Activated CD4-positive, alpha-beta T cell treated with anti-CD3 and anti-CD28 coated beads, Interleukin-2, amount 50 U/mL, for 48 hours (primary cell): Measurements from ENCODE around the gene COL21A1.

Experiments
- DNase-seq, 2 experiments: peaks; one replicate each; pipeline ENCODE4 v3.0.0-alpha.2; 2020

Gene COL21A1

DNA sequence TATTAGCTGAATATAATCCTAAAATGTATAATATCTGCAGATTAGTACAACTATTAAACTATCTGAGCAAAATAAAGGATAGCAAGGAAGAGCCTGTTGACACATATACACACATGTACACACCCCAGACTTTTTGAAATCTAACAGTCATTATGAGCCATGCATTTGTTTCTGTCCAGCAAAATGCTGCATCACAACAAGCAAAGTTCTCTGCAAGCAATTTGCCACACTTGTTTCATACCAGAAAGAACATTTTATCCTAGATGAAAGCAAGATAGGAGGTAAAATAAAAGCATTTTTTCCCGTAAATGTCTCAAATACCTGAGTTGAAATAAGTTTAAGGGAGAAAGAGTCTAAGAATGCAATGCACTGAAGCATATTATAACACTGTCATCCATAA is 145.2 kb downstream of the COL21A1 start:
- no peak for DNase-seq

DNA sequence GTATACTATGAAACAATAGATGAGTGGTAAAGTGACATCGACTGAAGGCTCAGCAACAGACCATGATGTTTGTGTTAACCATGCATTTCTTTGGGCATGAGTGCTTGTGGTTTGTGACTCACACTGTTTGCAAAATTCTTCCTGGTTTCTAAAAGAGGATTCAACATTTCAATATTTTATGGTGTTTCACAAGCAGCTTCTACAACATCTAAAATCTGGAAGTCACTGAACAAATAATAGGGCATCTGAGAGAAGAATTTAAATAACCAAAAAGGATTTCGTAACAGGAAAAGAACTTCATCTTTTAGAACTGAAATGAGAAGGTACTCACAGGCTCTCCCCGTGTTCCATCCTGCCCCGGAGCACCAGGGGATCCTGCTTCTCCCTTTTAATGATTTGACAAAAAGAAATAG is 146.2 kb downstream of the COL21A1 start:
- no peak for DNase-seq

DNA sequence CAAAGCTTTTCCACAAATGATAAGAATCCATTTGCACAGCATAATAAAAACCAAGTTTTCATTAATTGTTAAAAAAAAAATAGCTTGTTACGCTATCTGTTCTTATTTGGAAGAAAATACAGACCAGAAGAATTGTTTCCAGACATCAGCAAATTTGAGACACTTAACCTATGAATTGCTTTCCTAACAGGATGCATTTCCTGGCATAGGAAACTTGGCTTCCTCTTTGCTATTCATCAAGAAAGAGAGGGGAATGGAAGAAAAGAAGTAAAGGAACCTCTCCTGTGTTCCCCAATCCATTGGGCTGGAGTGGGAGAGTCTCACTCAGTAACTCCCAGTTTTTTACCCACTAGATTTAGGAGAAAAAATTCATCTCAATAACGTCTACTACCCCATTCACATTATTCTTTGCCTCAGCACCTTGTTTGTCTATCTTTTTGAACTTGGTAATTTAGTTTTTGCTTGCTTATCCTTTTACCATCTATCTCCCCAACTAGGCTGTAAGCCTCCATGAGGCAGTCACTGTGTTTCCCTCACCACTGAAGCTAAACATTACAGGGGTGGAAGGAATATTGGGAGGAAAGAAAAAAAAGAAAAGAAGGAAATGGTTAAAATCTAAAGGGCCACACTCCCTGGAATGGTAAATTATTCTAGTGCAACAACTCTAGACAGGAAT is 150.3 kb downstream of the COL21A1 start:
- DNase-seq = no peak

DNA sequence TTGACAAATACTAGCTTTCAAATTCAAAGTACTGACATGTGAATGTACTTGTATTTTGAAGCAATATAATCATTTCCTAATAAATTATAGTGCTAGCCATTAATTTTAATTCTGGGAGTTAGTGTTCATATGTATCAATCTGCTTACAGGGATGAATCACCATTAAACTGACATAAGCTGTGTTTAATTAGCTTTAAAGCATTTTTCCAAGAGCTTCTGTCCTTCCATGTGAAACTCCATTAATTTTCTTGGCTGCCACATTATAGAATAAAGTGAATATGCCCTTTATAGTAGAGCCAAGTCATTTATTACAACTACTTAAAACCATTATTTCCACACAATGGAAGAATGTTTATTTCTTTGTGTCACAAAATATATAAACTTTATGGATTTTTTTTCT is 150.8 kb downstream of the COL21A1 start:
- DNase-seq = no peak

DNA sequence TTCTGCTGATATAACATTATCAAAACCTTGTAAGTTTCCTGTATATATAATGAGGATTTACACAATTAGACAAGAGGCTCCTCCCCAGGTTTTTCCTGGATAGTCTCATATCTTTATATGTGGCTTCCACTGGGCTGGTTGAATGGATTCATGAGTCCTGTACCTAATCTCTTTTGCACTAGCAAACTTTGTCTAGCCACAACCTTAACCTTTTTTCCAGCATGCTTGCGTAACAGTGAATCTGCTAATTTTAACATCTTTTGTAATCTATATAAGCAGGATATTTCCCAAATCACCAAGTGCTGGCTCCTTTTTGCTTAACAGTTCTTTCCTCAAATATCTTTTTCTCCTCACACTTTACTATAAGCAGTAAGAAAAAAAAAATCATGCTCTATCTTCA is 153.6 kb downstream of the COL21A1 start:
- DNase-seq = no peak

DNA sequence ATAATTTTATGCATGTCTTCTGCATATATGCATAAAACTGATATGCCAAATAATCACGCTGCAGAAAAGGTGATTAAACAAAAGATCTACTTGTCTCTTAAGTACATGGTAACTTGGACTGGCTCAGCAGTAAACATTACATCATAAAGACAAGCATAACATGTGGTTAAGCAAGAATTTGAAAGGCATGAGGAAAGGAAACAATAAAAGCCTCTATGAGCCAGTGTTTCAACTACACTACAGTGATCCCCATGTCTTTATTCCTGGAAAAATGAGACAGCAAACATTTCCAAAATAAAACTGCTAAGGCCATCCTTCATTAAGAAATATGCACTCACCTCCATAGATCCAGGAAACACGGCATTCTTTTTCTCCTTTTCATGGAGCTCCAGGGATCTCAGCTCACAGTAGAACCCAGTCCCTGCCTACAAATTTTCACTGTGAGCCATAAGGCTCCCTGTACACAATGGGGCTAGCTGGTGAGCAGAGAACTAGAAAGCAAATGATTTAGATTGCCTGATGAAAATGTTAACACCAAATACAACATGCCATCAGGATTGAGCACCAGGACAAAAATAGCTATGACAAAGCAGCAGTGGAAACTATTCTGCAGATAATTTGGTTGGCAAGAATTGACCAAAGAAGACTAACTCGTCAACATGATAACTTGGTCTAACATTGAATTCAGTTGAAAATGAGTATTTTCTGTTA is 156.1 kb downstream of the COL21A1 start:
- no peak for DNase-seq

DNA sequence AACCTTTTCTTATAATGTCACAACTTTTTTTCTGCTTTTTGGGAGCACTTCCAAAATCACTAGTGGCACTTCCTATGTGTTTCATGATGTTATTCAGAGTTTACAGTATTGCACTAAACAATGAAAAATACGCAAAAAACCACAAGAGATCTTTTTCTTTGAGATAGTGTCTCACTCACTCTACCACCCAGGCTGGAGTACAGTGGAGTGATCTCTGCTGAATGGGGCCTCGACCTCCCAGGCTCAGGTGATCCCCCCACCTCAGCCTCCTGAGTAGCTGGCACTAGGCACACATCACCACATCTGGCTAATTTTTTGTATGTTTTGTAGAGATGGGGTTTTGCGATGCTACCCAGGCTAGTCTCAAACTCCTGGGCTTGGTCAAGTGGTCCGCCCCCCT is 158.7 kb downstream of the COL21A1 start:
- no peak for DNase-seq

DNA sequence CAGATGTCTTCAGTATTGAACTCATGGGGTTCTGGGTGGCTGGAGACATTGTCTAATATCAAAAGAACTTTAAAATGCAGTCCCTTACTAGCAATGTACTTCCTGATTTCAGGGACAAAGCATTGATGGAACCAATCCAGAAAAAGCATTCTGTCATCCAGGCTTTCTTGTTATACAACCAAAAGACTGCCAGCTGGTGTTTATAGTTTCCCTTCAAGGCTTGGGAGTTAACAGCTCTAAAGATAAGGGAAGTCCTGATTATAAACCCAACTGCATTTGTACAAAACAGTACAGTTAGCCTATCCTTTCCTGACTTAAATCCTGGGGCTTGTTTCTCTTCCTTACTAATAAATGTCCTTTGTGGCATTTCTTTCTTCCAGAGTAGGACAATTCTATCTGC is 160.0 kb downstream of the COL21A1 start:
- DNase-seq = no peak

DNA sequence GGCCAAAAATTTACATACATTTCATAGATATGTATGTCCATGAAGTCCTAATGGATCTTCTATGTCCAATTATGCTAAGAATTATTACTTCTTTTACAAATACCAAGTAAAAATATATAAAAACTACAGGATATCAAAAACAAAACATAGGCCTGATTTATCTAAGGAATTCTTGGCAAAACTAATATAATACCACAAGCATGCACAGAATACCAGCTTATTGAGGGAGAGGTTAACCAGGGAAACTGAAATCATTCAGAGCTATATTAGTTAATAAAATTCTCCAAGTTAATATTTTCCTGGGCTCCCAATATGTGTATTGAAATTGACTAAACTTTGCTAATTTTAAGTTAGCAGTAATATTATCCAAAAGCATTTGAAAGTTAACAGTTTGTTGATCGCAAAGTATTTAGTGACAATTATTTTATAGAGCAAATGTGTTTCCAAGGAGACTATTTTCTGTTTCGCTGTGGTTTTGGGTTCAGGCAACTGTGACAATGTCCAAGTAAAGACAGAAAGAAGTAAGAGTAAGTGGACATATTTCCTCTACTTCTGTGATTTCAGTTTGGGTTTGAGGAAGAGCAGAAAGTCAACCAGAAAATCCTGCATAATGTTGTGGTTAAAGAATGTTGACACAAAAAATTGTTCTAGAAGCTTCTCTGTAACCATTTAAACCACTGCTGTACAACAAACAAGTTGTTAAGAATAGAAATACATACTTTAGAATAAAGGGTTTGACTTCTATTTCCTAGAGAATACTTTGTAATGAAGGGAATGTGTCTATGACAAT is 167.4 kb downstream of the COL21A1 start:
- DNase-seq = no peak

DNA sequence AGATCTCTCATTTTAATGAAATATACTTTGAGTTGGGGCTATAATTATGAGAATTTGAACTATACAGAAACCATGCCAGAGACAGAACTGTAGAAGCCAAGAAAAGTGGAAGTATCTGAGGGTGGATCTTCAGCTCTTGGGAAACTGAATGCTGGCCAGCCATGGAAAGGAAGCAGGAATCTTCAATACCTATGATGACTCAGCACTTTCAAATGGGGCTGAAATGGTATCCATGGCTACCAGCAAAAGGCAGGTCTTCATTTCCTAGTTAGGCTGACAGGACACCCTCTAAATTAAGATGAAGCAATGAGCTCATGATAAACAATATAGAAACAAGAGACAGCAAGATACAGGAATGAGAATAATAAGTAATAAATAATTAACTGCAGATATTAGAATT is 171.3 kb downstream of the COL21A1 start:
- no peak for DNase-seq

DNA sequence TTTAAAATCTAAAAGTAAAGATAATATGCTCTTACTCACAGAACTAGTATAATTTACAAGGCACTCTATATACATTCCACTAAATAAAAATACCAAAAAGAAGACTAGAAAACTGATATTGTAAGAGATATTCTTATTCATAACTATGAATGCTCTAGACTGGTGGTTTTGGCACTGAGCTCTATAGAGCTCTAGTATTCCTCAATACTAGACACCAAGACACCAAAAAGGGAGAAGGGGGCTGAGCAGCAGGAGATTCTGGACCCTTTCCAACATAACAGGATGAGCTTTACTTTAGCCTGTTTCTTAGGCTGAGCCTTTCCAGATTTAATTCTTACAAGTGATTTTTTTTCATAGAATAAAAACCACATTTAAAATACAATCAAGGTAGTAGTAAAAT is 173.6 kb downstream of the COL21A1 start:
- DNase-seq = no peak

DNA sequence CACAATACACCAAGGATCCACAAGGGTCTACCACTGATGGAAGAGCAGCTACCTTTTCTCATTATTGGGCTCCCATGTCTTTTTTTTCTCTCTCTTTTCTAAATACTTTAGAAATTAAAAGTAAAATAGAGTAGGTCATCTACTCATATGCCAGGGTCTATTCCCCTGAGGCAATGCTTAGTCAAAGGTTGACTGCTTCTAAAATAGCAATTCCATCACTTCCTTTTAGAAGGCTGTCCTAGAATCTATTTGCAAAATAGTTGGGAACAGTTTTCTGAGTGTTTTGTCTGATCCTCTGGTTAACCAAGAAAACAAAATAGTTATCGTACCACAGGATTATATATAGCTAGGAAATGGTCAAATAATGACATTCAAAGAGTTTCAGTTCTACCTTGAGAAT is 174.1 kb downstream of the COL21A1 start:
- DNase-seq = no peak

DNA sequence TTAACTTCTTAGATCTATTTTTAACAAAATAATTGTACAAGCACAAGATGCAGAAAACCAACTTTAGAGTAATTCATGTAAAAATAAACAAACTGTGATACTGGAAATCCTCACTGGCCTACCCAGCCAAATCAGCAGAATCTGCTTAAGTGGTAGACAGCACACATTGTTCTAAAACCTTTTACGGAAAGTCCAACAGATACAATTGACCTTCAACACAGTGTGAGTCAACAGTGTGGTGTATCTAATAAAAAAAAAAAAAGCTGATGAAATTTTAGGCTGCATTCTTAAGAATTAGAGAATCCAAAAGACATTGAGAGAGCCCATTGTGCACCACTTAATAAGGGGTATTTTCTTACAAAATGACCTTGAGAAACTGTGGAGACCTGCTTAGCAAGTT is 174.5 kb downstream of the COL21A1 start:
- no peak for DNase-seq

DNA sequence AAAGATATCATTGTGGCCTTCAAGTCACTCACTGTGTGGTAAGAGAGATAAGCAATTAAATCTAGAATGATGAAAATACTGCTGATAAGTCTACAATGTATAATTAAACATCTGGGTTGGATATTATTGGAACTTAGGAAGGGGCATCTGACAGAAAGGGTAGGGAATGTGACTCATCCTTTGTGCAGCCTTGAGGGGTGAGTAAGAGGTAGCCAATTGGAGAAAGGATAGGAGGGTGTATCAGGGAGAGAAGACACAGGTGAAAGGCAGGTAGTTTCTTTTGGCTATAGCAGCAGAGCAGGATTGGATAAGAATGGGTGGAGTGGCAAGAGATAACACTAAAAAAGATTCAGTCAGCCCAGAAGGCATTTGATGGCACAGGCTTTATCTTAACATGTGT is 182.0 kb downstream of the COL21A1 start:
- no peak for DNase-seq

DNA sequence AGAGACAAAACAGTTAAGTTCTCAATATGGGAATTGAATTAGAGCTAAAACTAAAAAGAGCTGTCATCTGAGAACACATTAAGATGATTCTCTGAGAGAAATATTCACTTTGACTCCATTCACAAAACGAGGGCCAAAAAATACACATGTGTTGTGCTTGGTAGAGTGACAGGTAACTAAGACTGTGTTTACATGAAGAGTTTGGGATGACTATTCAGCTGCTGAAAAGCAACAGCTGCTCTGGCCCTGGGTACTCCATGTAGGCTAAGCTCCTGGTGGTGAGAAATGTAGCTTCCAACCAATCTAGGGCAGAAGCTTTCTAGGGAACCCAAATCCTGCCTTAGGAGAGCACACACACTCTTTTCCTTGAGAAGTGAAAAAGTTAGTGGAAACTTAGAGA is 184.5 kb downstream of the COL21A1 start:
- DNase-seq = no peak

DNA sequence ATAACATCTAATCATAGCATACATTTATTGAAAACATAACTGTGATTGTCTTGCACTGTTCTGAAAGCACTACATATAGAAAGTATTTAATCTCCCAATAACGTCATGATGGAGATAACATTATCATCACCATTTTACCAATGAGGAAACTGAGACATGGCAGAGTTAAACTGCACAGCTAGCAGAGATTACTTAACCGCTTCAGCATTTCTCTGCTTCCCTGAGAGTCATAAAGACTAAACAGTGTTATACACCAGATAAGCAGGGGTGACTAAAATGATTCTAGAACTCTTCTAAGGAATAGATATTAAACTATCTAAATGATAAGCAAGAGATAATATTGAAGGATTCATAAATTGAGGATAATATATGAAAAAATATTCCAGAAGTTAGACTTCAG is 188.7 kb downstream of the COL21A1 start:
- DNase-seq = no peak

DNA sequence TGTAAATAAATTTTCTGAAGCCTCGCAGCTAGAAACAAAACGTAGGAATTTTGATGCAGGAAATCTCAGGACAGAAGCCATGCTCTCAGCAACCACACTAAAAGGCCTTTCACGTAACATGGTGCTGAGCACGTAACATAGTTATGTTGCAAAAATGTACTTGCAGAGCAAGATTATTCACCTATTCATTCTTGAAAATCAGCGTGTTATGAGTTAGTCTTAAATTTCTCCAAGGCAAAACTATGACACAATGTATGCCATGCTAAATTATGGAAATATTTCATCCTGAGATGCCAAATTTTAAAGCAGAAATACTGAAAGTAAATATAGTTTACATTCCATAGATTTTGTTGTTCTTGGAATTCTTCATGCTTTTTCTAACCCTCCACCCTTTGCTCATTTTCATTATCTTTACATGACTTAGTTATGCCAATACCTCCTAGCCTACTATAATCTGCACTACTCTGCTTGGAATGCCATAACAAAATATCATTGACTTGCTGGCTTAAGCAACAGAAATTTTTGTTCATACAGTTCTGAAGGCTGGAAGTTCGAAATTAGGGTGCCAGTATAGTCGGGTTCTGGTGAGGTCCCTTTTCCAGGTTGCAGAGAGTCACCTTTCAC is 192.2 kb downstream of the COL21A1 start:
- no peak for DNase-seq

DNA sequence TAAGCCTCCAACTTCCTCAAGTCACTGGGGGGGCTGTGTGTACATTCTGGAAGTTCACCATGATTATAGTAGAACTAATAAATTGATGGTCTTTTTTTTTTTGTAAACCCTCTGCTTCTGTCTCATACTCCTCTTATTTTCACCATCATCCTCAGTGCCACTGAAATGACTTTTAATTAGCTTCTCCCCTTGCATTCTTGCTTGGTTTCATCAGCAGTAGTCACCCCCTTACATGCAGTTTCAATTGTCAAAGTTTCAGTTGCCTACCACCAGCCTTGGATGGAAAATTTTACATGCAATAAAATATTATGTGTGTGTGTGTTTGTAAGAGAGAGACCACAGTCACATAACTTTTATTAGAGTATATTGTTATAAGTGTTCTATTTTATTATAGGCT is 196.2 kb downstream of the COL21A1 start:
- no peak for DNase-seq

DNA sequence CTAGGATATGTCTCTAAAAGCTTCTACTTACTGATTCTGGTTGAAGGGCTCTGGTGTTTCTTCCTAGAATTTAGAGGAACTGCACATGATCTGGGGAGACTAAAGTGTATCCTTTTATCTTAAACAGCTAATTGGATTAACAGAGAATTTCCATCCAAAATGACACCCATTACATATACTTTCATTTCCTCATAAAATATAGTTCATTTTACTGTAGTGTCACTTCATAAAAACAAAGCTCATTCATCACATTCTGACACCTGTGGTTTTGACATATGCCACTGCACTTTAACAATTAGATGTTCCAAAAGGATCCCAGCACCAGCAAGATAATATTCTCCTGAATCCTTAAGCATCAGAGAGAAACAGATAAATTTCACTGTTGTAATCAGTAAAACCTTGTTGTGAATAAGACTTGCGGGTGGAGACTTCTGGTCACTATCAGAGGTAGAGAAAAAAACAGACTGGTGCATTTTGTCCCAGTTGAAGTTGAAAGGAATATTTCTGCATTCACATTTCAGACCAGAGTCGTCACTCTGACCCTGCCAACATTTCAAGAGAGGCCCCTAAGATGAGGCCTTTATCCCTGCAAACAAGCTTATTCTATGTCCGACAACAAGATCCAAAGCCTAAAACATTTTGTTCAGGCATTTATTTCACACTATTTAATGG is 196.7 kb downstream of the COL21A1 start:
- no peak for DNase-seq

DNA sequence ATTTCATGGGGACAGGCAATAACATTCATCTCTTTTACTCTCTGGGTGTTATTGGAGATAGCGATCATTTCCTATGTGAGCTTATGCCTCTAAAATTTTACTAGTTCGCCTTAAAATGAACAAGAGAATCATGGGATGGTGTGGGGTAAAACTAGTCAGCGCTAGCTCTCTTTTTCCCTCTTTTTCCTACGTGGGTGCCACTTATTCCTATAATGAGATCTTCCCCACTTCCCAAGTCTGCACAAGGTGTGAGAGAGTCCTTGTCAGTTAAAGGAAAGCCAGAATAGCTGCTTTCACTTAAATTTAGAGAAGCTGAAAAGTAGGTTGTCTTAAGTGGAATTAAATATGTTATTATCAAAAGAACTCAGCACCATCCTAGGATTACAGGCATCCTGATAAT is 198.8 kb downstream of the COL21A1 start:
- no peak for DNase-seq

DNA sequence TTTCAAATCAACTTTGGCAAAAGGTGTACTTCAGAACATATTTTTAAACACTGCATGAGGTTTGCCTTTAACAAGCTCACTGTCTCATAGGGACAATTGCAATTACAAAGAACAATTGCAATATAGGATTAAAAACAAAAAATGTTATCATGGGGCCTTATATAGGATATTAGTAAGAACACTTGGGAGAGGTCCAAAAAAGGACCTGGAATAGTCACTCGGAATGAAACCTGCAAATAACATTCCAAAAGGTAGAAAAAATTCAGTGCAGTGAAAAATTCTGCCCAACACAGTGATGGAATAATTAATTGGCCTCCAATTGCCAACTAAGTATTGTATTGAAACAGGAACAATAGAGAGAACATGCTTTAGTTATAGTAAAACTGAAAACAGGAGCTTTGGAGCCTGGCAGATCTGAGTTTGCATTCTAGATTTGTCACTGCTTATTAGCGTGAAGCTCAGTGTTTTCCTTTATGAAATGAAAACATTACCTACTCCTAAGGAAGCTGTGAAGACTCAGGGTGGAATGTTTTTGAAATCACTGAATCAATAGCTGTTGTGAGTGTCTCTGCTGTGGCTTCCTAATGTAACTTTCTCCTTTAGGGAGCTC is 199.3 kb downstream of the COL21A1 start:
- no peak for DNase-seq

DNA sequence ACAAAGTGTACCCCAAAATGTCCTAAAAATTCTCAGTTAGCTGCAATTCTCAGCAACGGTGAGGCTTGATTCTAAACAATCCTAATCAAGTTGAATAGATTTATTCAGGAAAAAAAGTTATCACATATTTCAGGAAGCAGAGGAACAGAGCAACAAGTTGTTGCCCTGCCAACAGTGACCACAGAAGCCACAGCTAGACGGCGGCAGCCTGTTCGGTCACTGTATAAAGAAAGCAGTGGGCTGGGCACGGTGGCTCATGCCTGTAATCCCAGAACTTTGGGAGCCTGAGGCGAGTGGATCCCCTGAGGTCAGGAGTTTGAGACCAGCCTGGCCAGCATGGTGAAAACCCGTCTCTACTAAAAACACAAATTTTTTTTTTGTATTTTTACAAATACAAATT is 200.8 kb downstream of the COL21A1 start:
- DNase-seq = no peak

DNA sequence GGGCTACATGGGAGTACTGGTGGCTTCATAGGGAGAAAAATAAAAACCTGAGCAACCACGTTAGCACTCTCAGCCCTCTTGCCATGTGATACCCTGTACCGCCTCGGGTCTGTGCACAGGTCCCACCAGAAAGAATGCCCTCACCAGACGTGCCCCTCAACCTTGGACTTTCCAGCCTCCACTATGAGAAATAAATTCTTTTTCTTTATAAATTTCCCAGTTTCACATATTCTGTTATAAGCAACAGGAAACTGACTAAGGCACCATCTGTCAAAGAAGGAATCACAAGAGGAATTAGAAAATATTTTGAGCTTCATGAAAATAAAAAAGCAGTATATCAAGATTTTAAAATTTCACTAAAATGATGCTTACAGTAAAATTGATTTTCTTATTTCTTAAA is 203.6 kb downstream of the COL21A1 start:
- DNase-seq = no peak
